Neuronal stem cell (in vitro differentiated cells): ENCODE results near the gene H2AZ2. TPM values are rescaled to one million over a fixed set of nuclear protein-coding genes. Genes with fewer than 3 reads are reported as not detected.

Source experiments
- DNase-seq: peaks from one replicate; pipeline ENCODE4 v3.0.0-alpha.2; 2013; ENCODE audit warnings: low spot score
- H2AFZ ChIP-seq: one replicate; pipeline ENCODE4 v1.6.1; 2013; ENCODE audit warnings: mild to moderate bottlenecking, low read length, inconsistent platforms
- H2AK5ac ChIP-seq: 2 replicates; pipeline ENCODE4 v1.6.1; 2013; ENCODE audit warnings: low read depth, mild to moderate bottlenecking, inconsistent platforms, low read length, moderate library complexity, mixed read lengths
- H2BK120ac ChIP-seq: 2 replicates; pipeline ENCODE4 v1.6.1; 2013; ENCODE audit warnings: low read depth, mild to moderate bottlenecking, inconsistent platforms, low read length, moderate library complexity, mixed read lengths
- H2BK12ac ChIP-seq: one replicate; pipeline ENCODE4 v1.6.1; 2013; ENCODE audit warnings: low read length, inconsistent platforms
- H2BK15ac ChIP-seq: 2 replicates; pipeline ENCODE4 v1.6.1; 2013; ENCODE audit warnings: mild to moderate bottlenecking, low read length, inconsistent platforms, mixed read lengths
- H2BK5ac ChIP-seq: one replicate; pipeline ENCODE4 v1.6.1; 2013; ENCODE audit warnings: inconsistent platforms, mild to moderate bottlenecking, low read length, moderate library complexity
- H3K14ac ChIP-seq: one replicate; pipeline ENCODE4 v1.6.1; 2013; ENCODE audit warnings: low read length, inconsistent platforms
- H3K18ac ChIP-seq: 2 replicates; pipeline ENCODE4 v1.6.1; 2013; ENCODE audit warnings: low read length, inconsistent platforms
- H3K23ac ChIP-seq: 2 replicates; pipeline ENCODE4 v1.6.1; 2013; ENCODE audit warnings: low read depth, mild to moderate bottlenecking, mixed read lengths, low read length, inconsistent platforms; ENCODE audit not compliant: poor library complexity
- H3K27ac ChIP-seq: replicated peaks from 3 replicates; pipeline ENCODE4 v1.5.1; 2013; ENCODE audit warnings: low read length, inconsistent platforms
- H3K27me3 ChIP-seq, 3 experiments: 2 replicates each; pipeline ENCODE4 v1.6.1; 2013; ENCODE audit warnings: low read length in 3 of 3, mild to moderate bottlenecking in 2 of 3, inconsistent platforms in 1 of 3, low read depth in 1 of 3, mixed read lengths in 1 of 3, moderate library complexity in 1 of 3; ENCODE audit not compliant: control insufficient read depth in 3 of 3, insufficient read depth in 3 of 3
- H3K36me3 ChIP-seq, 2 donors: replicated peaks in 1 of 2; 2 replicates each; pipeline ENCODE4 v1.6.1; 2013; ENCODE audit warnings: low read length in 2 of 2; ENCODE audit not compliant: control insufficient read depth in 2 of 2, insufficient read depth in 2 of 2
- H3K4ac ChIP-seq: 2 replicates; pipeline ENCODE4 v1.6.1; 2013; ENCODE audit warnings: inconsistent platforms, mild to moderate bottlenecking, low read length, moderate library complexity
- H3K4me1 ChIP-seq, 2 donors: 1 replicate in 1 of 2; 2 replicates in 1 of 2; pipeline ENCODE4 v1.6.1; 2013; ENCODE audit warnings: low read length in 2 of 2, low read depth in 1 of 2; ENCODE audit not compliant: control insufficient read depth in 2 of 2, insufficient read depth in 1 of 2
- H3K4me2 ChIP-seq: one replicate; pipeline ENCODE4 v1.6.1; 2013; ENCODE audit warnings: mild to moderate bottlenecking, low read length, inconsistent platforms; ENCODE audit not compliant: insufficient read depth, poor library complexity, severe bottlenecking
- H3K4me3 ChIP-seq, 2 donors: 2 replicates each; pipeline ENCODE4 v1.5.1; 2013; ENCODE audit warnings: low read length in 2 of 2, mild to moderate bottlenecking in 2 of 2, inconsistent platforms in 1 of 2, moderate library complexity in 1 of 2
- H3K79me1 ChIP-seq: one replicate; pipeline ENCODE4 v1.6.1; 2013; ENCODE audit warnings: low read depth, mild to moderate bottlenecking, inconsistent platforms, low read length, moderate library complexity
- H3K9ac ChIP-seq: one replicate; pipeline ENCODE4 v1.6.1; 2013; ENCODE audit warnings: mild to moderate bottlenecking, low read depth, low read length, inconsistent platforms; ENCODE audit not compliant: poor library complexity
- H3K9me3 ChIP-seq, 2 donors: replicated peaks in 1 of 2; 2 replicates each; pipeline versions ENCODE3 to v1.6.1; 2013; ENCODE audit warnings: low read length in 2 of 2, mild to moderate bottlenecking in 2 of 2, inconsistent platforms in 1 of 2, low read depth in 1 of 2, mixed read lengths in 1 of 2, moderate library complexity in 1 of 2; ENCODE audit not compliant: control insufficient read depth in 2 of 2, insufficient read depth in 1 of 2
- H4K8ac ChIP-seq: one replicate; pipeline ENCODE4 v1.6.1; 2013; ENCODE audit warnings: low read depth, mild to moderate bottlenecking, inconsistent platforms, low read length, moderate library complexity
- H4K91ac ChIP-seq: one replicate; pipeline ENCODE4 v1.6.1; 2013; ENCODE audit warnings: low read length, low read depth, mild to moderate bottlenecking, inconsistent platforms; ENCODE audit not compliant: poor library complexity
- WGBS, 2 donors: extraction: QIAGEN DNeasy Blood & Tissue Kit; methylation state at CpG; one replicate each; pipeline ENCODE4 v1.1.7; 2013; ENCODE audit warnings: missing lambda C conversion rate in 2 of 2, mixed read lengths in 1 of 2; ENCODE audit not compliant: insufficient read length in 2 of 2, insufficient replicate concordance in 1 of 2; ENCODE audit errors: extremely low coverage in 2 of 2; 5-methylcytosine and 5-hydroxymethylcytosine counted together
- polyA plus RNA-seq, 2 experiments: library from polyadenylated mRNA; stranded (reverse); fragments of 200-250 nt; gene quantifications; one replicate each; pipeline ENCODE4 v1.2.3, GENCODE V29; 2013

The H2AZ2 gene
- 428 TPM for polyA plus RNA-seq (2013, experiment 1 of 2)
- polyA plus RNA-seq (2013, experiment 2 of 2), result 421 TPM

GRCh38 chr7:44847920-44848634, at the start of gene H2AZ2:
TSS of gene H2AZ2 (minus strand) at chr7:44848087. CDS start at chr7:44847971, 116 bp downstream.
- no peak within 1 kb of the TSS for H4K8ac ChIP-seq
- no peak within 1 kb of the TSS for H3K4ac ChIP-seq
- H2BK15ac ChIP-seq, result no peak within 1 kb of the TSS
- no CpG with 5 or more reads among the region's 70 CpGs for WGBS, 2 donors
- peak within 1 kb of the TSS; percentile 89 to 94 for H3K4me3 ChIP-seq
- peak within 1 kb of the TSS; percentile 65 for H3K4me2 ChIP-seq
- peaks cover 2 to 3% of the 10 kb centered on the region in 2 donors for H3K4me1 ChIP-seq
- H3K27me3 ChIP-seq, result no peaks in the 10 kb centered on the region
- peak within 1 kb of the TSS; percentile 95 for H3K27ac ChIP-seq
- peak within 1 kb of the TSS; percentile 33 for H2BK5ac ChIP-seq
- H3K9ac ChIP-seq, result peak within 1 kb of the TSS; percentile 92
- peak; percentile 100 for DNase-seq
- H2BK120ac ChIP-seq, result peak within 1 kb of the TSS; percentile 50
- no peak within 1 kb of the TSS for H2BK12ac ChIP-seq
- peaks cover 2% of the 10 kb centered on the region for H3K79me1 ChIP-seq
- H4K91ac ChIP-seq, result no peak within 1 kb of the TSS
- H3K23ac ChIP-seq, result peak within 1 kb of the TSS; percentile 92
- peak within 1 kb of the TSS; percentile 88 for H2AFZ ChIP-seq
- no peaks in the 10 kb centered on the region for H3K9me3 ChIP-seq
- H2AK5ac ChIP-seq, result no peak within 1 kb of the TSS
- H3K18ac ChIP-seq, result peak within 1 kb of the TSS; percentile 99
- H3K36me3 ChIP-seq, result peaks cover 0 to 16% of the 10 kb centered on the region in 2 donors
- peak within 1 kb of the TSS; percentile 91 for H3K14ac ChIP-seq

GRCh38 chr7:44897309-44897708, 49.4 kb upstream of the H2AZ2 start:
- no peak overlapping the region for H3K27ac ChIP-seq
- H2BK12ac ChIP-seq, result no peak overlapping the region
- no peaks in the 10 kb centered on the region for H3K36me3 ChIP-seq
- no peaks in the 10 kb centered on the region for H3K4me1 ChIP-seq
- no peaks in the 10 kb centered on the region for H3K79me1 ChIP-seq
- H2AFZ ChIP-seq, result no peak overlapping the region
- WGBS, 2 donors, result no CpG with 5 or more reads among the region's 1 CpG
- no peak overlapping the region for H3K4me2 ChIP-seq
- no peak overlapping the region for H3K23ac ChIP-seq
- H3K27me3 ChIP-seq, result peaks cover 0 to 10% (median 3%) of the 10 kb centered on the region in 3 experiments
- no peak overlapping the region for H2BK5ac ChIP-seq
- no peak overlapping the region for H2AK5ac ChIP-seq
- H3K14ac ChIP-seq, result no peak overlapping the region
- H3K4ac ChIP-seq, result no peak overlapping the region
- H3K9me3 ChIP-seq, result no peaks in the 10 kb centered on the region
- no peak overlapping the region for H2BK15ac ChIP-seq
- H2BK120ac ChIP-seq, result no peak overlapping the region
- H3K18ac ChIP-seq, result no peak overlapping the region
- H4K91ac ChIP-seq, result no peak overlapping the region
- no peak overlapping the region for H3K9ac ChIP-seq
- no peak for DNase-seq
- H3K4me3 ChIP-seq, result no peak overlapping the region
- no peak overlapping the region for H4K8ac ChIP-seq

GRCh38 chr7:44894888-44895580, 47.1 kb upstream of the H2AZ2 start:
- Histone ChIP-seq H3K9ac (no peak overlapping the region), H2BK120ac (no peak overlapping the region), H3K27ac (no peak overlapping the region), H2AK5ac (no peak overlapping the region), H3K9me3 (no peaks in the 10 kb centered on the region), H4K91ac (no peak overlapping the region), H3K4me1 (no peaks in the 10 kb centered on the region), H3K18ac (no peak overlapping the region), H4K8ac (no peak overlapping the region), H2BK15ac (no peak overlapping the region), H2AFZ (no peak overlapping the region), H3K79me1 (no peaks in the 10 kb centered on the region), H2BK12ac (no peak overlapping the region), H3K27me3 (peaks cover 0 to 23% (median 3%) of the 10 kb centered on the region in 3 experiments), H3K4me3 (no peak overlapping the region), H3K4me2 (no peak overlapping the region), H3K14ac (no peak overlapping the region), H3K4ac (no peak overlapping the region), H3K23ac (no peak overlapping the region), H3K36me3 (no peaks in the 10 kb centered on the region), H2BK5ac (no peak overlapping the region)
- no CpG with 5 or more reads among the region's 4 CpGs for WGBS, 2 donors
- no peak for DNase-seq

- Histone ChIP-seq H3K4ac (no peak overlapping the region), H2BK5ac (no peak overlapping the region), H3K27ac (no peak overlapping the region), H3K27me3 (peaks cover 0 to 23% (median 3%) of the 10 kb centered on the region in 3 experiments), H2BK15ac (no peak overlapping the region), H2AK5ac (no peak overlapping the region), H3K4me1 (no peaks in the 10 kb centered on the region), H4K91ac (no peak overlapping the region), H3K36me3 (no peaks in the 10 kb centered on the region), H2BK120ac (no peak overlapping the region), H2BK12ac (no peak overlapping the region), H2AFZ (no peak overlapping the region), H3K18ac (no peak overlapping the region), H3K9ac (no peak overlapping the region), H3K14ac (no peak overlapping the region), H4K8ac (no peak overlapping the region), H3K9me3 (no peaks in the 10 kb centered on the region), H3K23ac (no peak overlapping the region), H3K4me2 (no peak overlapping the region), H3K4me3 (no peak overlapping the region), H3K79me1 (no peaks in the 10 kb centered on the region)
- WGBS, 2 donors, result no CpG with 5 or more reads among the region's 8 CpGs
- no peak for DNase-seq
These were observed 45.9 kb upstream of the H2AZ2 start for GRCh38 chr7:44893710-44894234.
